K562 (cell line): ENCODE measurements around the gene ATP6V0A1. TPM values are rescaled to one million over a fixed set of nuclear protein-coding genes. Genes with fewer than 3 reads are reported as not detected.

ENCODE experiments used
- DACH1 ChIP-seq: fragments of 450-650 bp; IDR thresholded peaks from 2 replicates; pipeline ENCODE4 v1.6.1; 2018; ENCODE audit not compliant: partially characterized antibody
- MAZ ChIP-seq, 2 experiments: fragments of 450-650 bp in 1 of 2; sonication (generic) in 1 of 2; formaldehyde crosslinking; IDR thresholded peaks in 1 of 2; conservative IDR thresholded peaks in 1 of 2; 2 replicates each; pipeline versions ENCODE4 v1.4.0 to v1.5.0; 2020; ENCODE audit warnings: mild to moderate bottlenecking in 1 of 2, missing genetic modification reagents in 1 of 2
- MBD2 ChIP-seq: sonication (generic); IDR thresholded peaks from 2 replicates; pipeline ENCODE4 v1.6.1; 2016; ENCODE audit warnings: low read depth, borderline replicate concordance
- MCM7 ChIP-seq, 2 experiments: fragments of 450-650 bp; IDR thresholded peaks; 2 replicates each; pipeline ENCODE4 v1.6.1; 2016 to 2018
- PHTF2 ChIP-seq: fragments of 250-450 bp; sonication (Bioruptor Pico); IDR thresholded peaks from 2 replicates; pipeline ENCODE4 v1.5.0; 2021; ENCODE audit warnings: mild to moderate bottlenecking
- SMAD1 ChIP-seq: fragments of 150-350 bp; IDR thresholded peaks from 2 replicates; pipeline ENCODE4 v1.6.1; 2014; ENCODE audit warnings: low read length, low read depth; ENCODE audit not compliant: partially characterized antibody
- ZFP36 ChIP-seq: fragments of 150-350 bp; IDR thresholded peaks from 2 replicates; pipeline ENCODE4 v1.6.1; 2018; ENCODE audit warnings: low read length, low read depth; ENCODE audit not compliant: partially characterized antibody
- ZNF3 ChIP-seq: fragments of 250-450 bp; sonication (Bioruptor Pico); IDR thresholded peaks from 2 replicates; pipeline ENCODE4 v1.5.0; 2021; ENCODE audit warnings: mild to moderate bottlenecking, moderate library complexity
- ZNF778 ChIP-seq: fragments of 450-650 bp; formaldehyde crosslinking; IDR thresholded peaks from 2 replicates; pipeline ENCODE4 v1.4.0; 2020; ENCODE audit warnings: mild to moderate bottlenecking, moderate library complexity
- ZNF830 ChIP-seq: fragments of 250-450 bp; sonication (Bioruptor Pico); IDR thresholded peaks from 2 replicates; pipeline ENCODE4 v1.5.0; 2021; ENCODE audit warnings: mild to moderate bottlenecking
- polyA plus RNA-seq, 8 experiments: library from polyadenylated mRNA; depleted of rRNA in 4 of 8; stranded (reverse) in 5 of 8; unstranded in 3 of 8; fragments of >200 nt; fragmentation: Nextera tagmentation in 2 of 8; fragmentation: Illumina TruSeq in 1 of 8; extraction: Ambion mirVana in 2 of 8; extraction: Trizol in 1 of 8; gene quantifications; 2 replicates each; pipeline versions ENCODE4 v1.2.1 to v1.2.3, GENCODE V29; 2011 to 2014; ENCODE audit warnings: inconsistent platforms in 1 of 8, missing spikeins in 1 of 8
- total RNA-seq, 7 experiments: library from RNA; depleted of rRNA in 6 of 7; stranded (reverse); fragments of >200 nt in 6 of 7; fragmentation: Illumina TruSeq in 2 of 7; extraction: Trizol in 2 of 7; gene quantifications; 2 replicates each; pipeline versions ENCODE4 v1.2.1 to v1.2.3, GENCODE V29; 2011 to 2021; ENCODE audit warnings: low replicate concordance in 1 of 7
- TF ChIP-seq, protein P1 (sequence below): fragments of 450-650 bp; IDR thresholded peaks from 2 replicates; pipeline ENCODE4 v1.6.1; 2016; ENCODE audit warnings: low read depth
- TF ChIP-seq, protein P2 (sequence below), 3 experiments: fragments of 200-800 bp in 1 of 3; sonication (Bioruptor generic) in 1 of 3; sonication (generic) in 1 of 3; formaldehyde crosslinking in 1 of 3; IDR thresholded peaks; 2 replicates each; pipeline versions ENCODE4 v1.6.1 to v1.8.0; 2016 to 2022; ENCODE audit warnings: mild to moderate bottlenecking in 2 of 3, missing compliant biosample characterization in 2 of 3, missing genetic modification characterization in 2 of 3, missing genetic modification reagents in 1 of 3
- TF ChIP-seq, protein P3 (sequence below), 2 experiments: fragments of 450-650 bp; IDR thresholded peaks; 2 replicates each; pipeline ENCODE4 v1.6.1; 2018; ENCODE audit warnings: mild to moderate bottlenecking in 2 of 2, low read depth in 1 of 2; ENCODE audit not compliant: partially characterized antibody in 2 of 2

Gene ATP6V0A1
- total and polyA plus RNA-seq, 9 of the 15 experiments (the other 6 are each of a cell fraction or from before 2014, with no cell fraction given): 11.8 to 158 (median 75.5) TPM

DNA sequence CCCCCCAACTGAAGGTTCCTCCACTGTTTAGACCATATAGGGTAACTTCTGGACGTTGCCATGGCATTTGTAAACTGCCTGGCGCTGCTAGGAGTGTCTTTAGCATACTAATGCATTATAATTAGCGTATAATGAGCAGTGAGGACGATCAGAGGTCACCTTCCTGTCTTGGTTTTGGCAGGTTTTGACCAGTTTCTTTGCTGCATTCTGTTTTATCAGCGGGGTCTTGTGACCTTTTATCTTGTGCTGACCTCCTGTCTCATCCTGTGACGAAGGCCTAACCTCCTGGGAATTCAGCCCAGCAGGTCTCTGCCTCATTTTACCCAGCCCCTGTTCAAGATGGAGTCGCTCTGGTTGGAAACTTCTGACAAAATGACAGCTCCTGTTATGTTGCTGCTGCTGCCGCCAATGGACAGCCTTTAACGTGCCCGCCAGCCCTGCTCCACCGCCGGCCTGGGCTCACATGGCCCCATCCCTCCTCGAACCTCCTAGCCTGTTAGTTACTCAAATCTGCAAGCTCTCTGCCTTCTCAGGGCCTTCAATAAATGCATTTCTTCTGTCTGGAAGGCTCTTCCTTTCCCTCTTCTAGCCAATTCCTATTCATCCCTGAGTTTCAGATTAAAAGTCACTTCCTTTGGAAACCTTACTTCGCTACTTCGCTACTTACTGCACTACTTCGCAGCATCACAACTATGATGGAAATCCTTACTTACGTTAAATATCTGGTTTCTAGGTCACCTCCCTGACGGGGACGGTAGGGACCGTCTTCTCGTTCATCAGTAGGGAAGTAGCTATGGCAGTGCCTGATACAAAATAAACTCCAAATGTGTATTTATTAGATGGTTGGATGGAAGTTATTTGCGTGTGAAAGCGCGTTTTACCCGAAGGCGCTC is 76.7 kb downstream of the ATP6V0A1 start (continued):
- TF ChIP-seq, protein P1, sequence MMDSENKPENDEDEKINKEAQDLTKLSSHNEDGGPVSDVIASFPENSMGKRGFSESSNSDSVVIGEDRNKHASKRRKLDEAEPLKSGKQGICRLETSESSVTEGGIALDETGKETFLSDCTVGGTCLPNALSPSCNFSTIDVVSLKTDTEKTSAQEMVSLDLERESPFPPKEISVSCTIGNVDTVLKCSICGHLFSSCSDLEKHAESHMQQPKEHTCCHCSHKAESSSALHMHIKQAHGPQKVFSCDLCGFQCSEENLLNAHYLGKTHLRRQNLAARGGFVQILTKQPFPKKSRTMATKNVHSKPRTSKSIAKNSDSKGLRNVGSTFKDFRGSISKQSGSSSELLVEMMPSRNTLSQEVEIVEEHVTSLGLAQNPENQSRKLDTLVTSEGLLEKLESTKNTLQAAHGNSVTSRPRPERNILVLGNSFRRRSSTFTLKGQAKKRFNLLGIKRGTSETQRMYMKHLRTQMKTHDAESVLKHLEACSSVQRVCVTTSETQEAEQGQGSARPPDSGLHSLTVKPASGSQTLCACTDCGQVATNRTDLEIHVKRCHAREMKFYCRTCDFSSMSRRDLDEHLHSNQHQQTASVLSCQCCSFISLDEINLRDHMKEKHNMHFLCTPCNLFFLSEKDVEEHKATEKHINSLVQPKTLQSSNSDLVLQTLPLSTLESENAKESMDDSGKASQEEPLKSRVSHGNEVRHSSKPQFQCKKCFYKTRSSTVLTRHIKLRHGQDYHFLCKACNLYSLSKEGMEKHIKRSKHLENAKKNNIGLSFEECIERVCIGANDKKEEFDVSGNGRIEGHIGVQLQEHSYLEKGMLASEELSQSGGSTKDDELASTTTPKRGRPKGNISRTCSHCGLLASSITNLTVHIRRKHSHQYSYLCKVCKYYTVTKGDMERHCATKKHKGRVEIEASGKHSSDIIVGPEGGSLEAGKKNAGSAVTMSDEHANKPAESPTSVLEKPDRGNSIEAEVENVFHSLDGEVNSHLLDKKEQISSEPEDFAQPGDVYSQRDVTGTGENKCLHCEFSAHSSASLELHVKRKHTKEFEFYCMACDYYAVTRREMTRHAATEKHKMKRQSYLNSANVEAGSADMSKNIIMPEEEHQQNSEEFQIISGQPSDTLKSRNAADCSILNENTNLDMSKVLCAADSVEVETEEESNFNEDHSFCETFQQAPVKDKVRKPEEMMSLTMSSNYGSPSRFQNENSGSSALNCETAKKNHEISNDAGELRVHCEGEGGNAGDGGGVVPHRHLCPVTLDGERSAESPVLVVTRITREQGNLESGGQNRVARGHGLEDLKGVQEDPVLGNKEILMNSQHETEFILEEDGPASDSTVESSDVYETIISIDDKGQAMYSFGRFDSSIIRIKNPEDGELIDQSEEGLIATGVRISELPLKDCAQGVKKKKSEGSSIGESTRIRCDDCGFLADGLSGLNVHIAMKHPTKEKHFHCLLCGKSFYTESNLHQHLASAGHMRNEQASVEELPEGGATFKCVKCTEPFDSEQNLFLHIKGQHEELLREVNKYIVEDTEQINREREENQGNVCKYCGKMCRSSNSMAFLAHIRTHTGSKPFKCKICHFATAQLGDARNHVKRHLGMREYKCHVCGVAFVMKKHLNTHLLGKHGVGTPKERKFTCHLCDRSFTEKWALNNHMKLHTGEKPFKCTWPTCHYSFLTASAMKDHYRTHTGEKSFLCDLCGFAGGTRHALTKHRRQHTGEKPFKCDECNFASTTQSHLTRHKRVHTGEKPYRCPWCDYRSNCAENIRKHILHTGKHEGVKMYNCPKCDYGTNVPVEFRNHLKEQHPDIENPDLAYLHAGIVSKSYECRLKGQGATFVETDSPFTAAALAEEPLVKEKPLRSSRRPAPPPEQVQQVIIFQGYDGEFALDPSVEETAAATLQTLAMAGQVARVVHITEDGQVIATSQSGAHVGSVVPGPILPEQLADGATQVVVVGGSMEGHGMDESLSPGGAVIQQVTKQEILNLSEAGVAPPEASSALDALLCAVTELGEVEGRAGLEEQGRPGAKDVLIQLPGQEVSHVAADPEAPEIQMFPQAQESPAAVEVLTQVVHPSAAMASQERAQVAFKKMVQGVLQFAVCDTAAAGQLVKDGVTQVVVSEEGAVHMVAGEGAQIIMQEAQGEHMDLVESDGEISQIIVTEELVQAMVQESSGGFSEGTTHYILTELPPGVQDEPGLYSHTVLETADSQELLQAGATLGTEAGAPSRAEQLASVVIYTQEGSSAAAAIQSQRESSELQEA: no peak
- TF ChIP-seq ZNF3 (CRISPR knock-in tag): 0 out of 2 replicates have a peak, but pooled peaks have one; percentile 47
- TF ChIP-seq, protein P2, sequence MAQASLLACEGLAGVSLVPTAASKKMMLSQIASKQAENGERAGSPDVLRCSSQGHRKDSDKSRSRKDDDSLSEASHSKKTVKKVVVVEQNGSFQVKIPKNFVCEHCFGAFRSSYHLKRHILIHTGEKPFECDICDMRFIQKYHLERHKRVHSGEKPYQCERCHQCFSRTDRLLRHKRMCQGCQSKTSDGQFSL (CRISPR knock-in tag; IDR thresholded peaks at IDR 0.05): no peak
- TF ChIP-seq, protein P2 (tag; IDR thresholded peaks at IDR 0.05): peak; percentile 4 to 97; a peak in 2 of 4 replicates
- no peak for TF ChIP-seq ZNF778 (CRISPR knock-in tag)
- peak in 1 of 2 experiments; percentile 80; a peak in 2 of 4 replicates for TF ChIP-seq MAZ (CRISPR knock-in tag; conservative IDR thresholded peaks at IDR 0.05 in 1 of 2, IDR thresholded peaks at IDR 0.05 in 1 of 2)
- no peak for TF ChIP-seq DACH1
- no peak for TF ChIP-seq MBD2
- TF ChIP-seq PHTF2 (CRISPR knock-in tag): peak; percentile 93
- TF ChIP-seq ZFP36: no peak
- TF ChIP-seq, protein P3, sequence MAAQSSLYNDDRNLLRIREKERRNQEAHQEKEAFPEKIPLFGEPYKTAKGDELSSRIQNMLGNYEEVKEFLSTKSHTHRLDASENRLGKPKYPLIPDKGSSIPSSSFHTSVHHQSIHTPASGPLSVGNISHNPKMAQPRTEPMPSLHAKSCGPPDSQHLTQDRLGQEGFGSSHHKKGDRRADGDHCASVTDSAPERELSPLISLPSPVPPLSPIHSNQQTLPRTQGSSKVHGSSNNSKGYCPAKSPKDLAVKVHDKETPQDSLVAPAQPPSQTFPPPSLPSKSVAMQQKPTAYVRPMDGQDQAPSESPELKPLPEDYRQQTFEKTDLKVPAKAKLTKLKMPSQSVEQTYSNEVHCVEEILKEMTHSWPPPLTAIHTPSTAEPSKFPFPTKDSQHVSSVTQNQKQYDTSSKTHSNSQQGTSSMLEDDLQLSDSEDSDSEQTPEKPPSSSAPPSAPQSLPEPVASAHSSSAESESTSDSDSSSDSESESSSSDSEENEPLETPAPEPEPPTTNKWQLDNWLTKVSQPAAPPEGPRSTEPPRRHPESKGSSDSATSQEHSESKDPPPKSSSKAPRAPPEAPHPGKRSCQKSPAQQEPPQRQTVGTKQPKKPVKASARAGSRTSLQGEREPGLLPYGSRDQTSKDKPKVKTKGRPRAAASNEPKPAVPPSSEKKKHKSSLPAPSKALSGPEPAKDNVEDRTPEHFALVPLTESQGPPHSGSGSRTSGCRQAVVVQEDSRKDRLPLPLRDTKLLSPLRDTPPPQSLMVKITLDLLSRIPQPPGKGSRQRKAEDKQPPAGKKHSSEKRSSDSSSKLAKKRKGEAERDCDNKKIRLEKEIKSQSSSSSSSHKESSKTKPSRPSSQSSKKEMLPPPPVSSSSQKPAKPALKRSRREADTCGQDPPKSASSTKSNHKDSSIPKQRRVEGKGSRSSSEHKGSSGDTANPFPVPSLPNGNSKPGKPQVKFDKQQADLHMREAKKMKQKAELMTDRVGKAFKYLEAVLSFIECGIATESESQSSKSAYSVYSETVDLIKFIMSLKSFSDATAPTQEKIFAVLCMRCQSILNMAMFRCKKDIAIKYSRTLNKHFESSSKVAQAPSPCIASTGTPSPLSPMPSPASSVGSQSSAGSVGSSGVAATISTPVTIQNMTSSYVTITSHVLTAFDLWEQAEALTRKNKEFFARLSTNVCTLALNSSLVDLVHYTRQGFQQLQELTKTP (IDR thresholded peaks at IDR 0.05; ENCODE audit: low read depth in 1 of 2, partially characterized antibody in 2 of 2): peak in 1 of 2 experiments; percentile 27
- no peak for TF ChIP-seq MCM7 (IDR thresholded peaks at IDR 0.05)
- peak; percentile 89 for TF ChIP-seq ZNF830 (CRISPR knock-in tag)
- no peak for TF ChIP-seq SMAD1
